NB4 (cell line): Measurements from ENCODE around the gene KLF3.

ENCODE experiments used
- CTCF ChIP-seq: IDR thresholded peaks from one replicate; pipeline ENCODE4 v1.5.1; 2012; ENCODE audit warnings: low read depth, low read length
- MAX ChIP-seq: IDR thresholded peaks from 2 replicates; pipeline ENCODE4 v1.6.1; 2011; ENCODE audit warnings: low read depth, low read length
- MYC ChIP-seq: IDR thresholded peaks from 2 replicates; pipeline ENCODE4 v1.6.1; 2011; ENCODE audit warnings: low read depth, low read length
- POLR2A ChIP-seq: IDR thresholded peaks from 2 replicates; pipeline ENCODE4 v1.6.1; 2011; ENCODE audit warnings: mild to moderate bottlenecking; ENCODE audit not compliant: insufficient read length; ENCODE audit errors: extremely low read depth

DNA sequence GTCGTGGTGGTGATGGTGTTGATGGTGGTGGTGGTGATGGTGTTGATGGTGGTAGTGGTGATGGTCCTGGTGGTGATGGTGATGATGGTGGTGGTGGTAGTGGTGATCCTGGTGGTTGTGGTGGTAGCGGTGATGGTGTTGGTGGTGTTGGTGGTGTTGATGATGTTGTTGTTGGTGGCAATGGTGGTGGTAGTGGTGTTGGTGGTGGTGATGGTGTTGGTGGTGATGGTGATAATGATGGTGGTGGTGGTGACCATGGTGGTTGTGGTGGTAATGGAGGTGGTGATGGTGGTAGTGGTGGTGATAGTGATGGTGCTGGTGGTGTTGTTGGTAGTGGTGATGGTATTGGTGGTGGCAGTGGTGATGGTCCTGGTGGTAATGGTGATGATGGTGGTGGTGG lies 69.7 kb downstream of the KLF3 start:
- TF ChIP-seq CTCF (no peak), MYC (no peak), POLR2A (no peak), MAX (no peak)
